C4-2B (cell line): ENCODE measurements around the gene LRP2.

Source experiments
- ZFX ChIP-seq: fragments of 450-650 bp; IDR thresholded peaks from 2 replicates; pipeline ENCODE4 v1.6.1; 2017
- TF ChIP-seq, protein P1 (sequence below): fragments of 450-650 bp; conservative IDR thresholded peaks from 2 replicates; pipeline ENCODE4 v1.5.1; 2017; ENCODE audit warnings: mild to moderate bottlenecking

DNA sequence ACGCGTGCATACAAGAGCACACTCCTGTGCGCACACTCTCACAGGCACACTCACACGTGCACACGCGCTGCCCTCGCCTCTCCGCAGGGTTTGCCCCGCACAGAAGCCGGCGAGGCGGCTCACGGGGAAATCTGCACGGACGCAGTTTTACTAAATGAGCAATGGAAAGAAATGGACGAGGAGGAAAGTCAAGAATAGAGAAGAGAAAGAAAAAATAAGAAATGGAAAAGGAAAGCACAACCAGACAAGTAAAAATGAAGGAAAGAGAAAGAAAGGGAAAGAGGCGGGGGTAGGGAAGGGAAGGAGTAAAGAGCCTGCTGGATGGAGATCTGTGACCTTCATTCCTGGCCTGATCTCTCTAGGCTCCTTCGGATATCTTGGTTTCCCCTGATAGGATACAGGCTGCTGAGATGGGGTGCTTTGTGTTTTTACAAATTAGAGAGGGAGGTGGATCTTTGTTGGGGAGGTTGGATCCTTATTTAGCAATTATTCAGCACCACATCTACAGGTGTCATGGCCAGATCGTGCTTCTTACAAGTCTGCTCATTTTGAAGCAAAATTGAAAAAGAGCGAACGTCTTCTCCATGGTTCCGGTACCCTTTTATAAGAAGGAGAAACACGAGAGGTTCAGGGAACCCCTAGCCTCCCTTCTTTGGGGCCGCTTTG is 693 bp upstream of the LRP2 start:
- TF ChIP-seq, protein P1, sequence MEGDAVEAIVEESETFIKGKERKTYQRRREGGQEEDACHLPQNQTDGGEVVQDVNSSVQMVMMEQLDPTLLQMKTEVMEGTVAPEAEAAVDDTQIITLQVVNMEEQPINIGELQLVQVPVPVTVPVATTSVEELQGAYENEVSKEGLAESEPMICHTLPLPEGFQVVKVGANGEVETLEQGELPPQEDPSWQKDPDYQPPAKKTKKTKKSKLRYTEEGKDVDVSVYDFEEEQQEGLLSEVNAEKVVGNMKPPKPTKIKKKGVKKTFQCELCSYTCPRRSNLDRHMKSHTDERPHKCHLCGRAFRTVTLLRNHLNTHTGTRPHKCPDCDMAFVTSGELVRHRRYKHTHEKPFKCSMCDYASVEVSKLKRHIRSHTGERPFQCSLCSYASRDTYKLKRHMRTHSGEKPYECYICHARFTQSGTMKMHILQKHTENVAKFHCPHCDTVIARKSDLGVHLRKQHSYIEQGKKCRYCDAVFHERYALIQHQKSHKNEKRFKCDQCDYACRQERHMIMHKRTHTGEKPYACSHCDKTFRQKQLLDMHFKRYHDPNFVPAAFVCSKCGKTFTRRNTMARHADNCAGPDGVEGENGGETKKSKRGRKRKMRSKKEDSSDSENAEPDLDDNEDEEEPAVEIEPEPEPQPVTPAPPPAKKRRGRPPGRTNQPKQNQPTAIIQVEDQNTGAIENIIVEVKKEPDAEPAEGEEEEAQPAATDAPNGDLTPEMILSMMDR = no peak
- no peak for TF ChIP-seq ZFX
